Liver (tissue), 9 donors: Measurements from ENCODE around the gene ANGPTL7. TPM values are rescaled to one million over a fixed set of nuclear protein-coding genes. Genes with fewer than 3 reads are reported as not detected.

ENCODE experiments used
- DNase-seq: peaks from one replicate; pipeline ENCODE4 v3.0.0-alpha.2; 2017; ENCODE audit warnings: low spot score
- H3K27ac ChIP-seq, 2 donors: one replicate each; pipeline ENCODE4 v1.7.0; 2013; ENCODE audit warnings: inconsistent platforms in 2 of 2, low read length in 2 of 2, control low read depth in 1 of 2, low read depth in 1 of 2, mild to moderate bottlenecking in 1 of 2
- H3K27me3 ChIP-seq, 4 donors: one replicate each; pipeline versions ENCODE4 v1.6.1 to v1.7.0; 2013; ENCODE audit warnings: low read length in 3 of 4, inconsistent platforms in 1 of 4, mild to moderate bottlenecking in 1 of 4, moderate library complexity in 1 of 4; ENCODE audit not compliant: control insufficient read depth in 4 of 4, insufficient read depth in 4 of 4
- H3K36me3 ChIP-seq, 4 donors: one replicate each; pipeline versions ENCODE4 v1.6.1 to v1.7.0; 2013; ENCODE audit warnings: low read length in 3 of 4, mild to moderate bottlenecking in 3 of 4, low read depth in 1 of 4, moderate library complexity in 1 of 4; ENCODE audit not compliant: control insufficient read depth in 4 of 4, insufficient read depth in 3 of 4
- H3K4me1 ChIP-seq, 4 donors: one replicate each; pipeline versions ENCODE4 v1.6.1 to v1.7.0; 2013; ENCODE audit warnings: low read length in 3 of 4, mild to moderate bottlenecking in 3 of 4, moderate library complexity in 1 of 4; ENCODE audit not compliant: control insufficient read depth in 4 of 4, insufficient read depth in 4 of 4
- H3K4me3 ChIP-seq, 3 donors: one replicate each; pipeline versions ENCODE4 v1.6.1 to v1.7.0; 2013; ENCODE audit warnings: low read length in 3 of 3, control low read depth in 1 of 3, low read depth in 1 of 3, mild to moderate bottlenecking in 1 of 3
- H3K9ac ChIP-seq, 2 donors: one replicate each; pipeline ENCODE4 v1.7.0; 2013; ENCODE audit warnings: low read length in 2 of 2, mild to moderate bottlenecking in 2 of 2, moderate library complexity in 2 of 2, control low read depth in 1 of 2, low read depth in 1 of 2
- H3K9me3 ChIP-seq, 4 donors: one replicate each; pipeline versions ENCODE4 v1.6.1 to v1.7.0; 2013; ENCODE audit warnings: low read length in 3 of 4; ENCODE audit not compliant: control insufficient read depth in 4 of 4
- EGR1 ChIP-seq, 2 donors: IDR thresholded peaks; 2 replicates each; pipeline ENCODE4 v1.6.1; 2016 to 2018; ENCODE audit warnings: antibody characterized with exemption in 2 of 2, low read depth in 2 of 2
- FOXA1 ChIP-seq: IDR thresholded peaks from 2 replicates; pipeline ENCODE4 v1.6.1; 2016; ENCODE audit warnings: antibody characterized with exemption
- FOXA2 ChIP-seq: IDR thresholded peaks from 2 replicates; pipeline ENCODE4 v1.6.1; 2016; ENCODE audit warnings: antibody characterized with exemption
- GABPA ChIP-seq, 2 donors: IDR thresholded peaks in 1 of 2; conservative IDR thresholded peaks in 1 of 2; 2 replicates each; pipeline ENCODE4 v1.6.1; 2016; ENCODE audit warnings: antibody characterized with exemption in 2 of 2, mild to moderate bottlenecking in 1 of 2, moderate library complexity in 1 of 2
- HNF4A ChIP-seq, 2 donors: conservative IDR thresholded peaks; 2 replicates each; pipeline ENCODE4 v1.6.1; 2016; ENCODE audit warnings: antibody characterized with exemption in 2 of 2, mild to moderate bottlenecking in 2 of 2
- HNF4G ChIP-seq: IDR thresholded peaks from 2 replicates; pipeline ENCODE4 v1.6.1; 2016; ENCODE audit warnings: antibody characterized with exemption
- JUND ChIP-seq, 2 donors: IDR thresholded peaks; 2 replicates each; pipeline ENCODE4 v1.6.1; 2016; ENCODE audit warnings: antibody characterized with exemption in 2 of 2
- NR2F2 ChIP-seq: IDR thresholded peaks from 2 replicates; pipeline ENCODE4 v1.6.1; 2016; ENCODE audit warnings: antibody characterized with exemption
- RAD21 ChIP-seq, 2 donors: IDR thresholded peaks; 2 replicates each; pipeline ENCODE4 v1.6.1; 2016; ENCODE audit warnings: antibody characterized with exemption in 2 of 2, mild to moderate bottlenecking in 2 of 2
- RXRA ChIP-seq, 2 donors: IDR thresholded peaks; 2 replicates each; pipeline ENCODE4 v1.6.1; 2017 to 2018; ENCODE audit warnings: antibody characterized with exemption in 2 of 2, mild to moderate bottlenecking in 1 of 2
- SP1 ChIP-seq: IDR thresholded peaks from 2 replicates; pipeline ENCODE4 v1.6.1; 2018; ENCODE audit warnings: antibody characterized with exemption, mild to moderate bottlenecking
- TAF1 ChIP-seq: conservative IDR thresholded peaks from 2 replicates; pipeline ENCODE4 v1.6.1; 2016; ENCODE audit warnings: antibody characterized with exemption, mild to moderate bottlenecking
- YY1 ChIP-seq: IDR thresholded peaks from 2 replicates; pipeline ENCODE4 v1.6.1; 2016; ENCODE audit warnings: antibody characterized with exemption, mild to moderate bottlenecking
- WGBS: extraction: QIAGEN DNeasy Blood & Tissue Kit; methylation state at CpG from one replicate; pipeline ENCODE4 v1.1.7; 2013; 5-methylcytosine and 5-hydroxymethylcytosine counted together
- polyA plus RNA-seq, 2 donors: library from polyadenylated mRNA; stranded (reverse) in 1 of 2; unstranded in 1 of 2; fragments of 200-250 nt in 1 of 2; fragments of >200 nt in 1 of 2; fragmentation: Nextera tagmentation in 1 of 2; extraction: Ambion mirVana in 1 of 2; gene quantifications; one replicate each; pipeline versions ENCODE4 v1.2.1 to v1.2.3, GENCODE V29; 2013 to 2015
- total RNA-seq, 2 donors: library from RNA; depleted of rRNA; stranded (reverse); fragments of >200 nt; gene quantifications; one replicate each; pipeline ENCODE4 v1.2.3, GENCODE V29; 2014
- TF ChIP-seq, protein P1 (sequence below): IDR thresholded peaks from 2 replicates; pipeline ENCODE4 v1.6.1; 2016; ENCODE audit warnings: antibody characterized with exemption
- TF ChIP-seq, protein P2 (sequence below): IDR thresholded peaks from 2 replicates; pipeline ENCODE4 v1.6.1; 2016; ENCODE audit warnings: antibody characterized with exemption, mild to moderate bottlenecking
- TF ChIP-seq, protein P3 (sequence below): fragments of 150-350 bp; IDR thresholded peaks from 2 replicates; pipeline ENCODE4 v1.5.1; 2017; ENCODE audit warnings: improper control_type of control experiment, low read depth, low read length; ENCODE audit not compliant: missing input control
- TF ChIP-seq, protein P4 (sequence below): IDR thresholded peaks from 2 replicates; pipeline ENCODE4 v1.6.1; 2016; ENCODE audit warnings: antibody characterized with exemption
- donor health status: healthy.
- donor health status: healthy.
- donor health status: healthy.
- donor health status: healthy.
- donor health status: healthy.

The ANGPTL7 gene
- total and polyA plus RNA-seq, 4 donors, result 0.06 to 0.07 TPM; not detected in 2

DNA sequence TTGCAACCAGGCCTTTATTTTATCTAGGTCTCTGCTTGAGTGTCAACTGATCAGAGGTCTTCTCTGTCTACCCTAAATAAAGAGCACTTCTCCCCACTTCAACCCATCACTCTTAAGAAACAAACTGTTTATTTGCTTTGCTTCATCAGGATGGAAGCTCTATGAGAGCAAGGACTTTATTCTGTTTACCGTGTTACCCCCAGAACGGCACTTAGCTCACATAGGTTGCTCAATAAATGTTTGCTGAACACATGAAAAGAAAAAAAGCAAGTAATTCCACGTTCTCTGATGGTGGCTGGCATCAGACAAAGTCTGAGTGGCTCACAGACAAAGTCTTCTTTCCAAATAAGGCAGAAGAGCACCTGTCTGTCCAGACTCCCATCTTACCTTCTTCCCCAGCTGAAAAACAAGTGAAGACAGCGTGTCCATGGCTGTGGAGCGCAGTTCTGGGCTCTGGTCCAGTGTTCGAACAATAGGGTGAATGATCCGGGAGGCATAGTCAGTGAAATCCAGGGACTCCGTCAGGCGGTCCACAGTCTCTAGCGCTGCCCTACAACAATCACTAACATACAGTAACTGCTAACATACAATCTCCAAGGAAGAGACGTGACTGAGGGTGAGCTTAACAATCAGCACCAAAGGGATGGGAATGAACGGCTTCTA, 22.9 kb downstream of the ANGPTL7 start:
- H3K4me3 ChIP-seq, result no peak overlapping the region
- WGBS, result 74% methylated on average over 12 of the region's 12 CpGs
- TF ChIP-seq, protein P1, sequence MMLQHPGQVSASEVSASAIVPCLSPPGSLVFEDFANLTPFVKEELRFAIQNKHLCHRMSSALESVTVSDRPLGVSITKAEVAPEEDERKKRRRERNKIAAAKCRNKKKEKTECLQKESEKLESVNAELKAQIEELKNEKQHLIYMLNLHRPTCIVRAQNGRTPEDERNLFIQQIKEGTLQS, result no peak
- TF ChIP-seq HNF4A (conservative IDR thresholded peaks at IDR 0.05), result peak in 1 of 2 donors; percentile 51
- no peak for TF ChIP-seq HNF4G
- TF ChIP-seq RXRA (IDR thresholded peaks at IDR 0.05), result peak in 1 of 2 donors; percentile 51
- TF ChIP-seq YY1, result no peak
- TF ChIP-seq TAF1, result no peak
- H3K9ac ChIP-seq, result no peak overlapping the region
- H3K36me3 ChIP-seq, result peaks cover 11 to 77% (median 53%) of the 10 kb centered on the region in 4 donors
- H3K9me3 ChIP-seq, result no peaks in the 10 kb centered on the region
- H3K27me3 ChIP-seq, result no peaks in the 10 kb centered on the region
- peaks cover 0 to 5% (median 2%) of the 10 kb centered on the region in 4 donors for H3K4me1 ChIP-seq
- DNase-seq, result no peak
- H3K27ac ChIP-seq, result peak overlapping the region in 1 of 2 donors; percentile 8

DNA sequence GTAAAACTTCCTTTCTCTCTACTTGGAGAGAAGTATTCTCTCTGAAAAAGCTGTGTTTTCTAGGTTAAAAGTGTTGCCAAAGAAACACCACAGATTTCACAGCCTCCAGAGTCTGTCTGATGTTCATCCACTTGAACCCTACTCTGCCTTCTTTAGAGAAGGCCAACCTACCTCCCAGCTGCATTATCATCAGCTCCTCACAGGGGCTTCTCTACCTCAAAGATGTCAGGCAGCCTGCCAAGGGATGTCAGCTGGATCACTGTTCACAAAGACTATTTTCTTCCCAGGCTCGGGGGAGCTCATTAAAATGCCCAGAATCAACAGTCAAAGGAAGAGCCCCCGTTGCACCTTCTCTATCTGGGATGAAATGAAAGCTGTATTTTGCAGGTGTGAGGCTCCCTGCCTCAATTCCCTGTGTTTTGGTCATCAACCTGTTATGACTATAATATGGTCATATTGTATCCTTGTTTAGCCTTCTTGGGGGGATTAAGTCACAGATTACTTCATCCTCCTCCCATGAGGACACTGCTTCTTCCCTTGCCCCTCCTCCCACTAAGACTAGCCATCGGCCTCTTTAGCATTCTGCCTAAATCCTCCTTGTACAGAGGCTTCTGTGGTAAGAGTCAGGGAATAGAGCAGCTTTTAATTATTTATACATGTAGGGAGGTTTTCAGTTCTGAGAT, 25.7 kb downstream of the ANGPTL7 start:
- WGBS, result 94% methylated on average over 3 of the region's 3 CpGs
- no peak for DNase-seq

More for the DNA sequence above, 25.7 kb downstream of the ANGPTL7 start:
- no peak overlapping the region for H3K9ac ChIP-seq
- TF ChIP-seq JUND (IDR thresholded peaks at IDR 0.05) (no peak), YY1 (no peak), HNF4G (no peak), EGR1 (IDR thresholded peaks at IDR 0.05; ENCODE audit: low read depth in 2 of 2) (no peak), HNF4A (conservative IDR thresholded peaks at IDR 0.05) (no peak), RAD21 (IDR thresholded peaks at IDR 0.05) (no peak), SP1 (no peak), GABPA (IDR thresholded peaks at IDR 0.05 in 1 of 2, conservative IDR thresholded peaks at IDR 0.05 in 1 of 2) (no peak), RXRA (IDR thresholded peaks at IDR 0.05) (no peak), NR2F2 (no peak), FOXA1 (no peak), FOXA2 (no peak)
- TF ChIP-seq, protein P2, sequence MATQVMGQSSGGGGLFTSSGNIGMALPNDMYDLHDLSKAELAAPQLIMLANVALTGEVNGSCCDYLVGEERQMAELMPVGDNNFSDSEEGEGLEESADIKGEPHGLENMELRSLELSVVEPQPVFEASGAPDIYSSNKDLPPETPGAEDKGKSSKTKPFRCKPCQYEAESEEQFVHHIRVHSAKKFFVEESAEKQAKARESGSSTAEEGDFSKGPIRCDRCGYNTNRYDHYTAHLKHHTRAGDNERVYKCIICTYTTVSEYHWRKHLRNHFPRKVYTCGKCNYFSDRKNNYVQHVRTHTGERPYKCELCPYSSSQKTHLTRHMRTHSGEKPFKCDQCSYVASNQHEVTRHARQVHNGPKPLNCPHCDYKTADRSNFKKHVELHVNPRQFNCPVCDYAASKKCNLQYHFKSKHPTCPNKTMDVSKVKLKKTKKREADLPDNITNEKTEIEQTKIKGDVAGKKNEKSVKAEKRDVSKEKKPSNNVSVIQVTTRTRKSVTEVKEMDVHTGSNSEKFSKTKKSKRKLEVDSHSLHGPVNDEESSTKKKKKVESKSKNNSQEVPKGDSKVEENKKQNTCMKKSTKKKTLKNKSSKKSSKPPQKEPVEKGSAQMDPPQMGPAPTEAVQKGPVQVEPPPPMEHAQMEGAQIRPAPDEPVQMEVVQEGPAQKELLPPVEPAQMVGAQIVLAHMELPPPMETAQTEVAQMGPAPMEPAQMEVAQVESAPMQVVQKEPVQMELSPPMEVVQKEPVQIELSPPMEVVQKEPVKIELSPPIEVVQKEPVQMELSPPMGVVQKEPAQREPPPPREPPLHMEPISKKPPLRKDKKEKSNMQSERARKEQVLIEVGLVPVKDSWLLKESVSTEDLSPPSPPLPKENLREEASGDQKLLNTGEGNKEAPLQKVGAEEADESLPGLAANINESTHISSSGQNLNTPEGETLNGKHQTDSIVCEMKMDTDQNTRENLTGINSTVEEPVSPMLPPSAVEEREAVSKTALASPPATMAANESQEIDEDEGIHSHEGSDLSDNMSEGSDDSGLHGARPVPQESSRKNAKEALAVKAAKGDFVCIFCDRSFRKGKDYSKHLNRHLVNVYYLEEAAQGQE, result no peak
- TF ChIP-seq, protein P3, sequence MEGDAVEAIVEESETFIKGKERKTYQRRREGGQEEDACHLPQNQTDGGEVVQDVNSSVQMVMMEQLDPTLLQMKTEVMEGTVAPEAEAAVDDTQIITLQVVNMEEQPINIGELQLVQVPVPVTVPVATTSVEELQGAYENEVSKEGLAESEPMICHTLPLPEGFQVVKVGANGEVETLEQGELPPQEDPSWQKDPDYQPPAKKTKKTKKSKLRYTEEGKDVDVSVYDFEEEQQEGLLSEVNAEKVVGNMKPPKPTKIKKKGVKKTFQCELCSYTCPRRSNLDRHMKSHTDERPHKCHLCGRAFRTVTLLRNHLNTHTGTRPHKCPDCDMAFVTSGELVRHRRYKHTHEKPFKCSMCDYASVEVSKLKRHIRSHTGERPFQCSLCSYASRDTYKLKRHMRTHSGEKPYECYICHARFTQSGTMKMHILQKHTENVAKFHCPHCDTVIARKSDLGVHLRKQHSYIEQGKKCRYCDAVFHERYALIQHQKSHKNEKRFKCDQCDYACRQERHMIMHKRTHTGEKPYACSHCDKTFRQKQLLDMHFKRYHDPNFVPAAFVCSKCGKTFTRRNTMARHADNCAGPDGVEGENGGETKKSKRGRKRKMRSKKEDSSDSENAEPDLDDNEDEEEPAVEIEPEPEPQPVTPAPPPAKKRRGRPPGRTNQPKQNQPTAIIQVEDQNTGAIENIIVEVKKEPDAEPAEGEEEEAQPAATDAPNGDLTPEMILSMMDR, result no peak
- TF ChIP-seq, protein P1, result no peak
- TF ChIP-seq, protein P4, sequence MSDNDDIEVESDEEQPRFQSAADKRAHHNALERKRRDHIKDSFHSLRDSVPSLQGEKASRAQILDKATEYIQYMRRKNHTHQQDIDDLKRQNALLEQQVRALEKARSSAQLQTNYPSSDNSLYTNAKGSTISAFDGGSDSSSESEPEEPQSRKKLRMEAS, result no peak
- no peak overlapping the region for H3K4me3 ChIP-seq
- H3K9me3 ChIP-seq, result no peaks in the 10 kb centered on the region
- no peak overlapping the region for H3K27ac ChIP-seq
- H3K36me3 ChIP-seq, result peaks cover 9 to 63% (median 43%) of the 10 kb centered on the region in 4 donors
- peaks cover 0 to 5% (median 2%) of the 10 kb centered on the region in 4 donors for H3K4me1 ChIP-seq
- H3K27me3 ChIP-seq, result no peaks in the 10 kb centered on the region
